Gastroesophageal sphincter (tissue), 4 donors: ENCODE data around the gene OLFM2. TPM values are rescaled to one million over a fixed set of nuclear protein-coding genes. Genes with fewer than 3 reads are reported as not detected.
A peak's percentile ranks its signal among the peaks of the same experiment; 100 is the strongest.

Source experiments
- ATAC-seq: fragments of 150-250 bp; one replicate; pipeline ENCODE4 v1.9.1; 2016; ENCODE audit warnings: mild to moderate bottlenecking, moderate library complexity
- H3K27ac ChIP-seq, 4 donors: fragments of 200-600 bp; sonication (generic) in 3 of 4; 1 replicate in 3 of 4; 2 replicates in 1 of 4; pipeline ENCODE4 v1.5.1; 2016 to 2019
- H3K27me3 ChIP-seq: fragments of 200-600 bp; sonication (generic); one replicate; pipeline ENCODE4 v1.5.1; 2019
- H3K36me3 ChIP-seq, 2 donors: fragments of 200-600 bp; sonication (generic); one replicate each; pipeline ENCODE4 v1.5.1; 2019; ENCODE audit warnings: control low read depth in 1 of 2
- H3K4me1 ChIP-seq, 3 donors: fragments of 200-600 bp; sonication (generic); 1 replicate in 2 of 3; 2 replicates in 1 of 3; pipeline ENCODE4 v1.5.1; 2016 to 2019; ENCODE audit warnings: control low read depth in 2 of 3
- H3K4me3 ChIP-seq, 2 donors: fragments of 200-600 bp; sonication (generic); one replicate each; pipeline ENCODE4 v1.5.1; 2019; ENCODE audit warnings: mild to moderate bottlenecking in 1 of 2, moderate library complexity in 1 of 2
- H3K9me3 ChIP-seq, 3 donors: fragments of 200-600 bp; sonication (generic); one replicate each; pipeline ENCODE4 v1.5.1; 2017 to 2019; ENCODE audit warnings: control low read depth in 2 of 3
- EP300 ChIP-seq: sonication (generic); formaldehyde crosslinking; IDR thresholded peaks from one replicate; pipeline ENCODE4 v1.6.1; 2017; ENCODE audit warnings: antibody characterized with exemption, mild to moderate bottlenecking
- POLR2A ChIP-seq, 2 donors: fragments of 450-650 bp; IDR thresholded peaks; one replicate each; pipeline ENCODE4 v1.6.1; 2017; ENCODE audit warnings: antibody characterized with exemption in 2 of 2, mild to moderate bottlenecking in 2 of 2, moderate library complexity in 1 of 2
- POLR2AphosphoS5 ChIP-seq: sonication (generic); formaldehyde crosslinking; IDR thresholded peaks from one replicate; pipeline ENCODE4 v1.6.1; 2017; ENCODE audit warnings: antibody characterized with exemption
- WGBS, 2 donors: methylation state at CpG; one replicate each; pipeline ENCODE4 v1.1.5; 2018; ENCODE audit warnings: low coverage in 1 of 2; 5-methylcytosine and 5-hydroxymethylcytosine counted together
- total RNA-seq, 4 donors: library from RNA; depleted of rRNA; stranded (reverse); fragments of >200 nt; gene quantifications; one replicate each; pipeline ENCODE4 v1.1.0, GENCODE V29; 2016
- TF ChIP-seq, protein P1 (sequence below), 4 experiments: fragments of 200-600 bp in 2 of 4; fragments of 450-650 bp in 2 of 4; sonication (generic) in 1 of 4; IDR thresholded peaks; one replicate each; pipeline ENCODE4 v1.5.1; 2017 to 2019; ENCODE audit warnings: antibody characterized with exemption in 4 of 4, mild to moderate bottlenecking in 2 of 4, moderate library complexity in 2 of 4

The OLFM2 gene
- total RNA-seq, 4 donors from 2014 or later = 2.6 to 21.9 (median 8.5) TPM

DNA sequence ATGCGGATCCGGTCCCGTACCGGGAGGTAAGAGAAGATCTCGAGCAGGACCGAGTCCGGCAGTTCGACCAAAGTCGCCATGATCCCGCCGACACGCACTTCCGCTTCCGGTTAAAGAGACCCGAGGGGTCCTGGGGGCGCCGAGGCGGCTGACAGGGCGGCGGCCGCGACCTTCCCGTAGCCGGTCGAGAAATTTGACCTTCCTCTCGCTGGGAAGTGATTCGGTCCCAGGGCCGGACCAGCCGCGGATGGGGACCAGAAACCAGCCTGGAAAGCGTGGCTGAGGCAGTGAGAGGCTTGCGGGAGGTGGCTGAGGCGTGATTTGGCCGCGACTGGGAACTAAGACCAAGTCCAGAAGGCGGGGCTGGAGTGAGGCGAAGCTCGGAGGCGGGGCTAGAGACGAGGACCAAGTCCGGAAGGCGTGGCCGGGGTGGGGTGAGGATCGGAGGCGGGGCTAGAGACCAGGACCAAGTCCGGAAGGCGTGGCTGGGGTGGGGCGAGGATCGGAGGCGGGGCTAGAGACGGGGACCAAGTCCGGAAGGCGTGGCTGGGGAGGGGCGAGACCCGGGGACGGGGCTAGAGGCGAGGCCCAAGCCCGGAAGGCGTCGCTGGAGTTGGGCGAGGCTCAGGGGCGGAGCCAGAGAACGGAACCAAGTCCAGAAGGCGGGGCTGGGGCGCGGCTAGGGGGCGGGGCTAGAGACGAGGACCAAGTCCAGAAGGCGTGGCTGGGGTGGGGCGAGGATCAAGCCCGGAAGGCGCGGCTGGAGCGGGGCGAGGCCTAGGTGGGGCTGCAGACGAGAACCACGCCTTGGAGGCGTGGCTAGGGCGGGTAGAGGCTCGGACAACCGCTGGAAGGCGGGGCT lies 117.3 kb downstream of the OLFM2 start, which contains the start of gene FBXL12:
Gene FBXL12, minus strand, starts transcription at position 346 of the 862 bp plus-strand sequence. Its CDS starts 266 bp downstream, at position 80.
- Histone ChIP-seq H3K9me3 (no peaks in the 10 kb centered on the region), H3K4me3 (peak within 1 kb of the TSS; percentile 69 to 76), H3K36me3 (peaks cover 0 to 19% of the 10 kb centered on the region in 2 donors), H3K27ac (peak within 1 kb of the TSS; percentile 82 to 98 (median 94)), H3K4me1 (peaks cover 0 to 41% (median 15%) of the 10 kb centered on the region in 3 donors), H3K27me3 (no peaks in the 10 kb centered on the region)
- peak; percentile 68 to 70 for TF ChIP-seq POLR2A (IDR thresholded peaks at IDR 0.05)
- TF ChIP-seq POLR2AphosphoS5 = peak; percentile 84
- TF ChIP-seq, protein P1, sequence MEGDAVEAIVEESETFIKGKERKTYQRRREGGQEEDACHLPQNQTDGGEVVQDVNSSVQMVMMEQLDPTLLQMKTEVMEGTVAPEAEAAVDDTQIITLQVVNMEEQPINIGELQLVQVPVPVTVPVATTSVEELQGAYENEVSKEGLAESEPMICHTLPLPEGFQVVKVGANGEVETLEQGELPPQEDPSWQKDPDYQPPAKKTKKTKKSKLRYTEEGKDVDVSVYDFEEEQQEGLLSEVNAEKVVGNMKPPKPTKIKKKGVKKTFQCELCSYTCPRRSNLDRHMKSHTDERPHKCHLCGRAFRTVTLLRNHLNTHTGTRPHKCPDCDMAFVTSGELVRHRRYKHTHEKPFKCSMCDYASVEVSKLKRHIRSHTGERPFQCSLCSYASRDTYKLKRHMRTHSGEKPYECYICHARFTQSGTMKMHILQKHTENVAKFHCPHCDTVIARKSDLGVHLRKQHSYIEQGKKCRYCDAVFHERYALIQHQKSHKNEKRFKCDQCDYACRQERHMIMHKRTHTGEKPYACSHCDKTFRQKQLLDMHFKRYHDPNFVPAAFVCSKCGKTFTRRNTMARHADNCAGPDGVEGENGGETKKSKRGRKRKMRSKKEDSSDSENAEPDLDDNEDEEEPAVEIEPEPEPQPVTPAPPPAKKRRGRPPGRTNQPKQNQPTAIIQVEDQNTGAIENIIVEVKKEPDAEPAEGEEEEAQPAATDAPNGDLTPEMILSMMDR (IDR thresholded peaks at IDR 0.05) = no peak
- TF ChIP-seq EP300 = no peak
- 0 to 1% methylated on average over 16 to 29 of the region's 82 CpGs for WGBS, 2 donors
- peak; percentile 94 for ATAC-seq

DNA sequence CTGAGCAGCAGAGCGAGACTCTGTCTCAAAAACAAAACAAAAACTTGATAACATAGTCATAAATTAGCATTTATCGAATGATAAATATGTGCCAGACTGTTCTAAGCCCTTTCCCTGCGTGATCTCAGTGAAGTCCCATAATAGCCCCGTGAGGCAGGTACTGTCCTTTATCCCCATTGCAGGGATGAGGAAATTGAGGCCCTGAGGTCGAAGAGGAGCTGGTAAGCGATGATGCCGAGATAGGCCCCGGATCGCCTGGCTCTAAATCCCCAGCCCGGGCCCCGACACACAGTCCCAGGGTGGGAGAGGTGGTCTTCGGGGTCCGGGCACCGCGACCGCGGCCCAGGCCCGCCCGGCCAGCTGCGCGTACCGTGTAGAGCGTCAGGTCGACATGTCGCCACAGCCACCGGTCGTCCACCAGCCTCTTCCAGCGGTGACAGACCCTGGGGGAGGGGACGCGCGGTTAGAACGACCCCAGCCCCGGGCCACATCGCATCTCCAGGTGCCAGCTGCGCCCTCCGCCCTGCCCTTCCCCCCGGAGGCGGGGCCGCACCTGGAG lies 118.1 kb downstream of the OLFM2 start:
- WGBS, 2 donors = 78% methylated on average over 1 of the region's 39 CpGs; no CpG with 5 or more reads in 1 of the 2 donors

DNA sequence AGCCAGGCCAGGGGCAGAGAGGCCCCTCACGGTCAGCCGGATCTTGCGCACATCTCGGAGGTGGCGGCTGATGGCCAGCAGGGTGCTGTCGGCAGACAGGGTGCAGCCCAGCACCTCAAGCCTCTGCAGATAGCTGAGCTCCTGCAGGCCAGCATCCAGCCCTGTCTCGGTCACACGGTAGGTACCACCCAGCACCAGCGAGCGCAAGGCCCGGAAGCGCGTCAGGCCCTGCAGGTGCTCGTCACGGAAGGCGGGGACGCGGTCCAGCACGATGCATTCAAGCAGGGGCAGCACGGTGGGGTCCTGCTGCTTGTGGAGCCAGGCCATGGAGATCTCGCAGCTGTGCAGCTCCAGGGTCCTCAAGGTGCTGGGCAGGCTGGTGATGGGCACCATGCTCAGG lies 125.2 kb downstream of the OLFM2 start:
- H3K27ac ChIP-seq = no peak overlapping the region
- H3K9me3 ChIP-seq = no peaks in the 10 kb centered on the region
- H3K27me3 ChIP-seq = no peaks in the 10 kb centered on the region
- 90% methylated on average over 8 of the region's 21 CpGs; no CpG with 5 or more reads in 1 of the 2 donors for WGBS, 2 donors
- no peak for ATAC-seq
- H3K4me1 ChIP-seq = peaks cover 0 to 5% (median 0%) of the 10 kb centered on the region in 3 donors
- H3K36me3 ChIP-seq = peaks cover 0 to 90% of the 10 kb centered on the region in 2 donors
- H3K4me3 ChIP-seq = no peak overlapping the region
- no peak for TF ChIP-seq EP300
- TF ChIP-seq, protein P1 (IDR thresholded peaks at IDR 0.05) = no peak
- no peak for TF ChIP-seq POLR2A (IDR thresholded peaks at IDR 0.05)
- TF ChIP-seq POLR2AphosphoS5 = no peak

More for the DNA sequence above, 118.1 kb downstream of the OLFM2 start:
- Histone ChIP-seq H3K4me3 (peak overlapping the region; percentile 69 to 76), H3K4me1 (peaks cover 0 to 41% (median 15%) of the 10 kb centered on the region in 3 donors), H3K9me3 (no peaks in the 10 kb centered on the region), H3K27me3 (no peaks in the 10 kb centered on the region), H3K27ac (peak overlapping the region; percentile 82 to 98 (median 94)), H3K36me3 (peaks cover 0 to 21% of the 10 kb centered on the region in 2 donors)
- no peak for TF ChIP-seq EP300
- no peak for TF ChIP-seq POLR2AphosphoS5
- TF ChIP-seq, protein P1 (IDR thresholded peaks at IDR 0.05) = no peak
- no peak for ATAC-seq

DNA sequence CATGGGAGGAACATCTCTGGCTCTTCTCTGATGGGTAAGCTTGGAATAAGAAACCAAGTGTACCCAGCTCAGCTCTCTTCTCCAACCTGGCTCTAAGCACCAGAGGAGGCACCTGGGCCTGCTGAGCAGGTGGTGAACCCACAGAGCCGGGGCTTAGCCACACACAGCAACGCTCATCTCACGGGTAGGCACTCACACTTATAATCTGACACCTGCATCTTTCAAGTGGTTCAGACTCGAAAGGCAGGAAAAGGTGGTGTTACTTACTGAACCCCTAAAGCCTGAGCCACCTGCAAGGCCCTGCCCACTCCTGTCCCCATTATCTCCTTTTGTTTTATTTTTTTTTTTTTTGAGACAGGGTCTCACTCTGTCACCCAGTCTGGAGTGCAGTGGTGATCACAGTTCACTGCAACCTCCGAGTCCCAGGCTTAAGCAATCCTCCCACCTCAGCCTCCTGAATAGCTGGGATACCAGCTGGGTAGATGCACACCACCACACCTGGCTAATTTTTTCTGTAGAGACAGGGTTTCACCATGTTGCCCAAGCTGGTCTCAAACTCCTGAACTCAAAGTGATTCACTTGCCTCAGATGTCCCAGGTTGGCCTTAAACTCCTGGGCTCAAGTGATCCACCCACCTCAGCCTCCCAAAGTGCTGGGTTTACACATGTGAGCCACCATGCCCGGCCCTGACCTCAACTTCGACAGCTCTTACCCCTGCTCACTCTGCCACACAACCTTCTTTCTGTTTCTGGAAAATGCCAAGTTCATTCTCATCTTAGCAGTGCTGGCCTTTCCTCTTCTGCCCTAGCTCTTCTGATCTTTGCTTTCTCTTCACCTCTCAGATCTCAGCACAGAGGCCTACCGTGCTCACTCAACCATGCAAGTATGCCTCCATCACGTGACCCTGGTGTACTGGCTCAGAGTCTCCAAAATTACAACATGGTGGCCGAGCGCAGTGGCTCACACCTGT lies 127.2 kb downstream of the OLFM2 start:
- Histone ChIP-seq H3K9me3 (no peaks in the 10 kb centered on the region), H3K4me3 (no peak overlapping the region), H3K27ac (no peak overlapping the region), H3K36me3 (peaks cover 0 to 83% of the 10 kb centered on the region in 2 donors), H3K4me1 (no peaks in the 10 kb centered on the region), H3K27me3 (no peaks in the 10 kb centered on the region)
- no peak for TF ChIP-seq POLR2AphosphoS5
- TF ChIP-seq, protein P1 (IDR thresholded peaks at IDR 0.05) = no peak
- no peak for TF ChIP-seq EP300
- TF ChIP-seq POLR2A (IDR thresholded peaks at IDR 0.05) = no peak
- 92 to 94% methylated on average over 6 to 8 of the region's 11 CpGs for WGBS, 2 donors
- ATAC-seq = no peak
